Measurements from ENCODE around the gene PCP4. TPM values are rescaled to one million over a fixed set of nuclear protein-coding genes. Genes with fewer than 3 reads are reported as not detected.

The PCP4 gene
- total RNA-seq, 2 donors from 2014 or later: 5.4 TPM; not detected in 1

DNA sequence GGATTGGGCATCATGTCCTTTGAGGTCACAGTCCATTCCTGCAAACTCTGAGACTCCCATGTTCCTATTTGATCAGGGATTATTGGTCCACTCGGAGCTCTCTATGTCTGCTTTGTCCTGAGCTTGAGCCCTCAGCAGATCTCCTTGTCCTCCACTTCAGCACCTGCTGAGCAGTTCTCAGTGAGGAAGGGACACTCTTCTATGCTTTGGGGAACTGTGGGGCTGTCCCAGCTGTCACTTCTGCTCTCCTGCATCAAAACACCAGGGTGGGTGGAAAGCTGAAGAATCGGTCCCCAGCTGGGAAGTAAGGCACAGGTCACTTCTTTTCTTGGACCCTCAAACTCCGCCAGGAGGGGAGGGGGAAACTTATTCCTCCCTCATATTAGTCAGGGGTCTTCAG lies 99.5 kb downstream of the PCP4 start:
- DNase-seq (ENCODE audit: low spot score) (no peak), ATAC-seq (ENCODE audit: insufficient number of reproducible peaks, low FRiP score, low read depth) (no peak)
- H3K27me3 ChIP-seq (replicated peaks; ENCODE audit: insufficient read depth): no peaks in the 10 kb centered on the region
- no peaks in the 10 kb centered on the region for H3K36me3 ChIP-seq
- no peaks in the 10 kb centered on the region for H3K9me3 ChIP-seq
- TF ChIP-seq, protein P1, sequence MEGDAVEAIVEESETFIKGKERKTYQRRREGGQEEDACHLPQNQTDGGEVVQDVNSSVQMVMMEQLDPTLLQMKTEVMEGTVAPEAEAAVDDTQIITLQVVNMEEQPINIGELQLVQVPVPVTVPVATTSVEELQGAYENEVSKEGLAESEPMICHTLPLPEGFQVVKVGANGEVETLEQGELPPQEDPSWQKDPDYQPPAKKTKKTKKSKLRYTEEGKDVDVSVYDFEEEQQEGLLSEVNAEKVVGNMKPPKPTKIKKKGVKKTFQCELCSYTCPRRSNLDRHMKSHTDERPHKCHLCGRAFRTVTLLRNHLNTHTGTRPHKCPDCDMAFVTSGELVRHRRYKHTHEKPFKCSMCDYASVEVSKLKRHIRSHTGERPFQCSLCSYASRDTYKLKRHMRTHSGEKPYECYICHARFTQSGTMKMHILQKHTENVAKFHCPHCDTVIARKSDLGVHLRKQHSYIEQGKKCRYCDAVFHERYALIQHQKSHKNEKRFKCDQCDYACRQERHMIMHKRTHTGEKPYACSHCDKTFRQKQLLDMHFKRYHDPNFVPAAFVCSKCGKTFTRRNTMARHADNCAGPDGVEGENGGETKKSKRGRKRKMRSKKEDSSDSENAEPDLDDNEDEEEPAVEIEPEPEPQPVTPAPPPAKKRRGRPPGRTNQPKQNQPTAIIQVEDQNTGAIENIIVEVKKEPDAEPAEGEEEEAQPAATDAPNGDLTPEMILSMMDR (IDR thresholded peaks at IDR 0.05): no peak
- no peak overlapping the region for H3K27ac ChIP-seq
- H3K4me1 ChIP-seq (ENCODE audit: control insufficient read depth in 1 of 2, low read depth in 2 of 2): no peaks in the 10 kb centered on the region
- H3K4me3 ChIP-seq: no peak overlapping the region

DNA sequence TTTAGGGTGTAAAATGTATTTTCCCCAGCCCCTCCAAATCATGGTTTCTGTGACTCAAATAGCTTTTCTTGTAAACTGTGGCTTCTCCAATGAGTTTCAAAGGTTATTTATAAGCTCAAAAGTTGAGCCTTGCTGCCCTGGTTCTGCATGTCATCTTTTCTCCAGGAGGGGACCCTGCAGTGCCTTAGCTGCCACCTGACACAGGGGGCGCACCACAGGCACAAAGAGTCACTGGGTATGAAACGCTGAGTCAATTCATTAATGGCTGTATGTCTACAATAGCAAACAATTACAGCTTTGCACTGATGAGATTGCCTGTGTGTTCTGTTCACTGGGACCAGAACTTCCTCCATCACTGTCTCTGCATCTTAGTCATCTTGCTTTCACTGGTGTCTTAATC lies 100.8 kb downstream of the PCP4 start:
- no peaks in the 10 kb centered on the region for H3K36me3 ChIP-seq
- H3K9me3 ChIP-seq: no peaks in the 10 kb centered on the region
- H3K4me3 ChIP-seq: no peak overlapping the region
- ATAC-seq (ENCODE audit: insufficient number of reproducible peaks, low FRiP score, low read depth) (no peak), DNase-seq (ENCODE audit: low spot score) (no peak)
- no peaks in the 10 kb centered on the region for H3K4me1 ChIP-seq (ENCODE audit: control insufficient read depth in 1 of 2, low read depth in 2 of 2)
- H3K27ac ChIP-seq: no peak overlapping the region
- no peaks in the 10 kb centered on the region for H3K27me3 ChIP-seq (replicated peaks; ENCODE audit: insufficient read depth)
- TF ChIP-seq, protein P1 (IDR thresholded peaks at IDR 0.05): no peak

DNA sequence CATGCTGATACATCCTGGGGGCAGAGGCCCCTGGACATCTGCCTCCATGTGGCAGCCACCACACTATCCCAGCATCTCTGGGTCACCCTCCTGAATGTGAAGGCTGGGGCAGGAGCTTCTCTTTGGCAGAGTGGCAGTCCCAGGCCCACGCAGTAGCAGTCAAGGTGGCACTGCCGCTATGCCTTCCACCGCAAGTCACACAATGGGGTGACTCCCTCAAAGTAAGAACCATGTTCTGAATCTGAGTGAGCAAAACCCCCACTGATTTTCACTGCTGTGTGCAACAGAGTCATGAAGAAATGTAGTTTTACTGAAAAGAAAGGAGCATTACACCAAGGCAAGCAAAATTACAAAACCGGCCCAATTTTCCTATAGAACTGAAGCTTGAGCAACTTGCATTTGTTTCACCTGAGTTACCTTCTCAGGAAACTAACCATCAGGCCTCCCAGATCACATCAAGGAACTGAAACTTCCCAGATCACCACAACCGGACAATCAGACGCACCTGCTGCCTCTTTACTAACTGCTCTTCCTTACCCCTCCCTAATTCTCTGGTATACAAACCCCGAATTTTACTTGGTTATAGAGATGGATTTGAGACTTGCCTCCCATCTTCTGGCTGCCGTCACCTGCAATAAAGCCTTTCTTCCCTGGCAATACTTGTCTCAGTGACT lies 102.6 kb downstream of the PCP4 start:
- TF ChIP-seq, protein P1 (IDR thresholded peaks at IDR 0.05): no peak
- no peaks in the 10 kb centered on the region for H3K27me3 ChIP-seq (replicated peaks; ENCODE audit: insufficient read depth)
- H3K9me3 ChIP-seq: no peaks in the 10 kb centered on the region
- ATAC-seq (ENCODE audit: insufficient number of reproducible peaks, low FRiP score, low read depth): no peak
- no peak for DNase-seq (ENCODE audit: low spot score)
- H3K27ac ChIP-seq: no peak overlapping the region
- H3K4me3 ChIP-seq: no peak overlapping the region
- H3K36me3 ChIP-seq: no peaks in the 10 kb centered on the region
- no peaks in the 10 kb centered on the region for H3K4me1 ChIP-seq (ENCODE audit: control insufficient read depth in 1 of 2, low read depth in 2 of 2)

DNA sequence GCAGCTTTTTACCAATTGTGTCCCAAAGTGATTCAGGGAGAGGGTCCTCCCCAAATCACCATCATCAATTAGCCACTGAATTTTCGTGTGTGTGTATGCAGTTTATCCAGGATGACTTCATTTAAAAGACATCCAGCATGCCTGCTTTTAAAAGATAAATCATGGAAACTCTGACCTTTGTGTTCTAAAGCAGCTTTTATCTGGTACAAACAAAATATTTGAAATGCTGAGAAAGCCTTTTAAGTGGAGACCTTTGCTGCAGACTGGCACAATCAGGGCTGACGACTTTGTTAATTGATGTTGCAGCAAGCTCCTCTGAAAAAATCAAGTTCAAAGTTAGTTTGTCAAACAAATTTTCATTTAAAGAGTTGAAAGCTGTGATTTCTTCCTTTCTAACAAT lies 104.7 kb downstream of the PCP4 start:
- Histone ChIP-seq H3K9me3 (no peaks in the 10 kb centered on the region), H3K27me3 (replicated peaks; ENCODE audit: insufficient read depth) (no peaks in the 10 kb centered on the region), H3K27ac (no peak overlapping the region), H3K4me3 (no peak overlapping the region), H3K4me1 (ENCODE audit: control insufficient read depth in 1 of 2, low read depth in 2 of 2) (no peaks in the 10 kb centered on the region), H3K36me3 (no peaks in the 10 kb centered on the region)
- ATAC-seq (ENCODE audit: insufficient number of reproducible peaks, low FRiP score, low read depth) (no peak), DNase-seq (ENCODE audit: low spot score) (no peak)
- TF ChIP-seq, protein P1 (IDR thresholded peaks at IDR 0.05): no peak

DNA sequence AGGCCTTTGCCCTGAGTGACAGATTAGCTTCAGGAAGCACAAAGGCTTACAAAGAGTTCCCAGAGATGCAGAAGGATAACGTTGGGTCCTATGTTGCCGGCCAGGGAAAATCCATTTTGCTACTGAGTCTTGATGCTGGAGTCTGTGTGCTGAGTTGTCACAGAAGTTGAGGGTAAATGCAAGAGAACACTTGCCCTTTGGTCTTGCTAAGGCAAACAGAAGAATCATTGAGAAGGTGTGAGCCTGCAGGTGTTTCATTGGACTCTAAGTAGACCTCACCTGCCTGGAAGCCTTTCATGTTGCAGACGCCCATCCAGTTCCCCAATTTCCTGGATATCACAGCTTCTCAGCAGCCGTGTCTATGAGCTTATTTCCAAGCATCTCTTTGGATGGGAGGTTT lies 105.2 kb downstream of the PCP4 start:
- Histone ChIP-seq H3K27me3 (replicated peaks; ENCODE audit: insufficient read depth) (no peaks in the 10 kb centered on the region), H3K27ac (no peak overlapping the region), H3K9me3 (no peaks in the 10 kb centered on the region), H3K4me1 (ENCODE audit: control insufficient read depth in 1 of 2, low read depth in 2 of 2) (no peaks in the 10 kb centered on the region), H3K4me3 (no peak overlapping the region), H3K36me3 (no peaks in the 10 kb centered on the region)
- DNase-seq (ENCODE audit: low spot score) (no peak), ATAC-seq (ENCODE audit: insufficient number of reproducible peaks, low FRiP score, low read depth) (no peak)
- TF ChIP-seq, protein P1 (IDR thresholded peaks at IDR 0.05): no peak
